HFFc6 (cell line): ENCODE results near the gene PYGO2. TPM values are rescaled to one million over a fixed set of nuclear protein-coding genes. Genes with fewer than 3 reads are reported as not detected.

Experiments used
- DNase-seq: peaks from one replicate; pipeline ENCODE4 v3.0.0-alpha.2; 2018
- H3K27ac Mint-ChIP-seq: 2 replicates; pipeline ENCODE4 v1.8.0; 2020; ENCODE audit warnings: mild to moderate bottlenecking, mixed read lengths
- H3K27me3 Mint-ChIP-seq: 2 replicates; pipeline ENCODE4 v1.8.0; 2021; ENCODE audit warnings: mild to moderate bottlenecking, moderate library complexity, mixed read lengths; ENCODE audit not compliant: insufficient read depth
- H3K36me3 Mint-ChIP-seq: 2 replicates; pipeline ENCODE4 v1.8.0; 2021; ENCODE audit warnings: low read depth, mixed read lengths
- H3K4me1 Mint-ChIP-seq: 2 replicates; pipeline ENCODE4 v1.8.0; 2020; ENCODE audit warnings: low read depth, mixed read lengths
- H3K4me3 Mint-ChIP-seq: 2 replicates; pipeline ENCODE4 v1.8.0; 2020; ENCODE audit warnings: mild to moderate bottlenecking, moderate library complexity, mixed read lengths
- H3K9me3 Mint-ChIP-seq: 2 replicates; pipeline ENCODE4 v1.8.0; 2020; ENCODE audit warnings: mild to moderate bottlenecking, mixed read lengths
- total RNA-seq, 6 experiments: library from RNA; stranded (reverse); fragmentation: NEBNext Ultra II Directional; extraction: Animal tissue kit (Norgen Biotek cat#: 25700); gene quantifications; 2 replicates in 1 of 6; 3 replicates in 5 of 6; pipeline ENCODE4 v1.2.3, GENCODE V29; 2021
- TF ChIP-seq, protein P1 (sequence below): fragments of 200-600 bp; sonication (generic); IDR thresholded peaks from 2 replicates; pipeline ENCODE4 v1.5.0; 2021; ENCODE audit warnings: antibody characterized with exemption, mild to moderate bottlenecking

The PYGO2 gene
- total RNA-seq, 6 experiments from 2014 or later: 19.9 to 23.7 (median 21.3) TPM

DNA sequence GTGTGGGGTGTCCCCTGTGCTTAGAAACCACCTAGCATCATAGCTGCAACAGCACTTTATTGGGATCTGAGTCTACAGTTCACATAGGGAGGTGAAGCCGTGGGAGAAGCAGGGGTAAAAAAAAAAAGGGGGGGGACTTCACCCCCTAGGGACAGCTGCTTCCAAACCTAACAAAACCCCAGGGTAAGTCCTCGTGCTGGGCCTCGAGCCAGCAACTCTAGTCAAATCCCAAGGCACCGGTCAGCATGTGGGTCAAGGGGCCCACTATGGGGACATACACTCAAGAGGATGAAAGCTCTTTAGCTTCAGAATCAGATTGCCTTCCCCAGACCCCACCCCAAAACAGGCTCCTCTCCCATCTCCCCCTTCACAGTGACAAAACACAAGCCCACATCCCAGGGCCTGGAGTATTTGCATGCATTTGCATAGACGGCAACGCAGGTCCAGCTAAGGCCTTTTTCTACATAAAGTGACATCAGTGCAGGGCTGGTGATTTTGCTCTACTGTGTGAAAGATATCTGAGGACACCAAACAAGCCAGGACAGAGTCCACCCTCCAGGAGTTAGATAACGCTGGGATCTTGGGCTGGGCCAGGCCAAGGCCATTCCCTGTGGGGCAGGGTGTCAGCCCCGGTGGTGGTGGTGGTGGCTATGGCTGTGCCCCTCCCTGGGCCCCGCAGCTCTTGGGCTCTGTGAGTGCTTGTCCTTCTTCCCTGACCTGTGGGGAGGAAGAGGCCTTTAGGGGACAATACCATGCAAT, 17.0 kb downstream of the PYGO2 start:
- no peak for DNase-seq
- peaks cover 3% of the 10 kb centered on the region; the same call in 1 of the 2 replicates for H3K27me3 Mint-ChIP-seq
- no peak overlapping the region for H3K4me3 Mint-ChIP-seq
- no peaks in the 10 kb centered on the region for H3K4me1 Mint-ChIP-seq
- TF ChIP-seq, protein P1, sequence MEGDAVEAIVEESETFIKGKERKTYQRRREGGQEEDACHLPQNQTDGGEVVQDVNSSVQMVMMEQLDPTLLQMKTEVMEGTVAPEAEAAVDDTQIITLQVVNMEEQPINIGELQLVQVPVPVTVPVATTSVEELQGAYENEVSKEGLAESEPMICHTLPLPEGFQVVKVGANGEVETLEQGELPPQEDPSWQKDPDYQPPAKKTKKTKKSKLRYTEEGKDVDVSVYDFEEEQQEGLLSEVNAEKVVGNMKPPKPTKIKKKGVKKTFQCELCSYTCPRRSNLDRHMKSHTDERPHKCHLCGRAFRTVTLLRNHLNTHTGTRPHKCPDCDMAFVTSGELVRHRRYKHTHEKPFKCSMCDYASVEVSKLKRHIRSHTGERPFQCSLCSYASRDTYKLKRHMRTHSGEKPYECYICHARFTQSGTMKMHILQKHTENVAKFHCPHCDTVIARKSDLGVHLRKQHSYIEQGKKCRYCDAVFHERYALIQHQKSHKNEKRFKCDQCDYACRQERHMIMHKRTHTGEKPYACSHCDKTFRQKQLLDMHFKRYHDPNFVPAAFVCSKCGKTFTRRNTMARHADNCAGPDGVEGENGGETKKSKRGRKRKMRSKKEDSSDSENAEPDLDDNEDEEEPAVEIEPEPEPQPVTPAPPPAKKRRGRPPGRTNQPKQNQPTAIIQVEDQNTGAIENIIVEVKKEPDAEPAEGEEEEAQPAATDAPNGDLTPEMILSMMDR: no peak
- H3K36me3 Mint-ChIP-seq: no peaks in the 10 kb centered on the region
- H3K27ac Mint-ChIP-seq: no peak overlapping the region
- no peaks in the 10 kb centered on the region for H3K9me3 Mint-ChIP-seq

DNA sequence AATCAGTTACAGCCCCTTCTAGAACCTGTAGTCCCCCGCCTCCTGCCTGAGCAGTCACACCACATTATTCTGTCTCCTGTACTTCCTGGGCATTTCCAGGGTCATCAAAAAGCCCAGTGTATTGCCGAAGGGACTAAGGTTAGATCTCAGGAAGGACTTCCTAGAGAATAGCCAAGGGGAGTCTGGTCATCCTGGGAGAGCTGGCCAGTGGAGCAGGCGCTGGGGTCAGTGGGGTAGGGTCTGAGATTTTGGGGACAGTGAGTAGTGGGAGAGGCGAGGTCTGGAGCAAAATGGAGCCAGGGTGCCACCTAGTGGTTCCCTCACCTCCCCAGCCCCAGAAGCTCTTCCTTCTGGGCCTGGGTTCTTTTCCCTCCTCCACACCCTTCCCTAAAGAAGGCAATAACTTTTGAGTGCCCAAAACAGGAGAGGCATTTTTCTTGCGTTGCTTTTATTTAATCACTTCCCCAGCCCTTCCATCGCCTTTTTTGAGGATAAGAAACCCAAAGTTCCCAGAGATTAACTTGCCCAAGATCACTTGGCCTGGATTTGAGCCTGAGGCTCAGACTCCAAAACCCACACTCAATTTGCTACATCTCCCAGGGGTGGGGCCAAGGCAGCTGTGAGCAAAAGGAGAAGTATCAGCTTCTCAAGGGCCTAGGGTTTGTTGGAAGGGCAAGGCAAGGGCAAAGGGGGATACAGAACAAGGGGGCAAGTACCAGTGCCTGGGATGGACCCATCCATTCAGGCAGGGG, 17.8 kb downstream of the PYGO2 start:
- Mint-ChIP-seq H3K27ac (no peak overlapping the region), H3K36me3 (no peaks in the 10 kb centered on the region), H3K9me3 (no peaks in the 10 kb centered on the region), H3K4me1 (peaks cover 5% of the 10 kb centered on the region), H3K4me3 (no peak overlapping the region), H3K27me3 (peaks cover 3% of the 10 kb centered on the region; the same call in 1 of the 2 replicates)
- TF ChIP-seq, protein P1: peak; percentile 84
- DNase-seq: no peak

DNA sequence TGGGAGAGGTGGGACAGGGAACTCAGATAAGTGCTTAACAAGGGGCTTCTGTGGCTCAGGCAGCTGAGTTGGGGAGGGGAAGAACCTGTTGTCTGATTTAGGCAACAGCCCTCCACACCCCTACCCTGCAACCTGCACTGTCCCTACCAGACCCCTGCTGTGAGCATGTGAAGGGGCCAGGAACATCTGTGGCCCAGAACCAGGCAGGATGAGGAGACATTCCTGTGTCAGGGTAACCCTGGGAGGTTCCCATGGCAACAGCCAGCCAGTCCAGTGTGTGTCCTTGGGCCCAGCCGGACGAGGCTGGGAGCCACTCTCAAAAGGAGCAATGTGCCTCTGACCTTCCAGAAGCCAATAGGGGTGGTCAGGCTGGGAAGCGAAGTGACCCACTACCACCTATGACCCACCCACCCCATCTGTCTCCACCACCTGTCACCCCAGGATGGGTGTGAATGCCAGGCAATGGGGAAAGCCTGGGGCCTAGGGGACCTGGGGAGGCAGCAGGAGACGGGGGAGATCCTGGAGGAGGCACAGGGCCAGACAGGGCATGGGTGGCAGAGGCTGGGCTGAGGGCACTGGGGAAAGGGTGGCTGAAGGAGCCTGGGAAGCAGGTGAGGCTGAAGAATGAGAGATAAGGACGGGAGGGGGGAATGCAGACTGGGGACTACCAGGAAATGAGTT, 20.1 kb downstream of the PYGO2 start:
- Mint-ChIP-seq H3K27me3 (no peaks in the 10 kb centered on the region; the same call in 1 of the 2 replicates), H3K36me3 (no peaks in the 10 kb centered on the region), H3K9me3 (no peaks in the 10 kb centered on the region), H3K4me3 (no peak overlapping the region), H3K4me1 (peaks cover 21% of the 10 kb centered on the region), H3K27ac (no peak overlapping the region; the same call in 1 of the 2 replicates)
- DNase-seq: peak; percentile 34
- TF ChIP-seq, protein P1: no peak

DNA sequence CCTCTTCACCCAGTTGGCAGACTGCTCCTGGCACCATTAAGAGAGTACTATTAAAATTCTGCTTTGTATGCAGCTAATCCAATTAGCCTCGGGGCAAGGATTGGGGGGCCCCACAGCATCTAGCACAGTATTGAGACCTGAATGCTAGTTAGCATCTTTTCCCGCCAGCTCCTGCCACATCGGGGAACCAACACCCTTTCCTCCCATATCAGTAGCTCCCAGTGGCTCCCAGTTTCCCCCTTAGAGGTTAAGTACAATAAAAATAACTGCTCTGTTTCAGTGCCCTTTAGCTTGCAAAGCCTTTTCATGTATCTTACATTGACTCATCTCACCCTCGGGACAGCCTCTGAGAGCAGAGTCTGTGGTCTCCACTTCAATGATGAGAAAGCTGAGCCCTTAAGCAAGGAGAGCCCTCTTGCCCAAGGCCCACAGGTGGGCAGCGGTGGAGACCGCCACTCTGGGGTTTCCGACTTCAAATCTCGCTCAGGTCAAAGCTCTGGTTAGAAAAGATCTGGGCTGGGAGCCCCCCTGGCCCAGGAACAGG, 20.9 kb downstream of the PYGO2 start:
- H3K9me3 Mint-ChIP-seq: no peaks in the 10 kb centered on the region
- TF ChIP-seq, protein P1: no peak
- no peak for DNase-seq
- no peak overlapping the region for H3K4me3 Mint-ChIP-seq
- H3K36me3 Mint-ChIP-seq: no peaks in the 10 kb centered on the region
- H3K27me3 Mint-ChIP-seq: no peaks in the 10 kb centered on the region; the same call in 1 of the 2 replicates
- H3K4me1 Mint-ChIP-seq: peaks cover 25% of the 10 kb centered on the region
- no peak overlapping the region for H3K27ac Mint-ChIP-seq

DNA sequence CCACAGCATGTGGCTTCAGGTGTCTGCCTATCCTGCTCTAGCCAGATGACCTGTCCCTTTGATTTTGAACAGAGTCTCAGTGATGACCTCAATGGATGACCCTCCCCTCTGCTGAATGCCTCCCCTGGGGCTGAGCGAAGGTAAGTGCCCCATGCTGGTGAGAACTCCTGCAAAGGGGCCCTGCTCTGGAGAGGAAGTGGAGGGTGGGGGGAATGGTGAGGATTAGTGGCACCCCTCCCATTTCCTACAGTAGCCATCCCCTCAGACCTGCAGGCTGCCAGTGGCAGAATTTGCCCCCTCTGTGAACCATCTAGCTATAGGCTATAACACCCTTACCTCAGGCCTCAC, 21.4 kb downstream of the PYGO2 start:
- Mint-ChIP-seq H3K4me3 (no peak overlapping the region), H3K36me3 (no peaks in the 10 kb centered on the region), H3K27ac (no peak overlapping the region), H3K9me3 (no peaks in the 10 kb centered on the region), H3K4me1 (peaks cover 25% of the 10 kb centered on the region), H3K27me3 (no peaks in the 10 kb centered on the region; the same call in 1 of the 2 replicates)
- no peak for DNase-seq
- TF ChIP-seq, protein P1: no peak
